ENCODE results near the gene USP46. TPM values are rescaled to one million over a fixed set of nuclear protein-coding genes. Genes with fewer than 3 reads are reported as not detected.

USP46 gene
- total RNA-seq, 6 donors from 2014 or later: 4.2 to 14.0 (median 8.2) TPM

DNA sequence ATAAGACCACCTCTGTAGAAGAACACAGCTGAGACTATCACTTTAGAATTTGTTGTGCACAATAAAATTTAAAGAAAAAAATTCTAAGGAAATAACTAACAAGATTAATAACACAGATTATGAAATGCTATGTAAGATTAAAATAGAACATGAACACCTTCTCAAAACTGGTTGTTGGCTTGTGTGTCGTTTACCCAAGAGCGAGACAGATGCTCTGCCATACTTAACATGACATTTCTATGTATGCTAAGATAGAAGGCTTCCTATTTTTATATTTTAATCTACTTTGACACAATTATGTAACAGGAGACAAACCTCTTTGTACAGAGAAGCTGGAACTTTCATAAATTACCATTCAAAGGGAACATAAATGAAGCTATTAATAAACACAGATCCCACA, 30.1 kb downstream of the USP46 start:
- no peak for ATAC-seq (ENCODE audit: low FRiP score in 2 of 2)
- H3K4me1 ChIP-seq: no peaks in the 10 kb centered on the region
- H3K9me3 ChIP-seq: no peaks in the 10 kb centered on the region
- no peak overlapping the region for H3K27ac ChIP-seq
- no peak for DNase-seq
- peaks cover 0 to 22% (median 0%) of the 10 kb centered on the region in 4 donors for H3K36me3 ChIP-seq
- 93 to 95% methylated on average over 2 of the region's 2 CpGs for WGBS, 2 donors
- H3K4me3 ChIP-seq: no peak overlapping the region
- no peaks in the 10 kb centered on the region for H3K27me3 ChIP-seq
- TF ChIP-seq POLR2AphosphoS5 (IDR thresholded peaks at IDR 0.05) (no peak), EP300 (IDR thresholded peaks at IDR 0.05) (no peak), POLR2A (IDR thresholded peaks at IDR 0.05) (no peak), CTCF (IDR thresholded peaks at IDR 0.05) (no peak)

DNA sequence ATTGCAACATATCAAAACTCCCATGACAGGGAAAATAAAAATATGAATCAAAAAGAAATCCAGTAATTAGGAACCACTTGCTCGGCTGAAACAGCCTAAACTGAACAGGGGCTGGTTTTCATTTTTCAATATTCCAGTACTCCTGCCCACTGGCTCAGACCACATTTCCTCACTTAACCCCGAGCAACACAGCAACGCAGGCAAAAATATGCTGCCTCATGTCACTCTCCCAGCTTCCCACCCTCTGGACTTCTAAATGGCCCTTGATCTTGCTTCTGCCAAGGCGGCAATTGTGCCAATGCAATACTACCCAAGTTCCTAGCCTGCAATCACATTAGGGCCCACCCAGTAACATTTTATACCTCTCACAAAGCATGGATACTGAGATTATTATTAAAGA, 30.6 kb downstream of the USP46 start:
- DNase-seq (no peak), ATAC-seq (ENCODE audit: low FRiP score in 2 of 2) (no peak)
- WGBS, 2 donors: 71 to 76% methylated on average over 4 of the region's 4 CpGs
- Histone ChIP-seq H3K36me3 (peaks cover 0 to 22% (median 0%) of the 10 kb centered on the region in 4 donors), H3K4me3 (no peak overlapping the region), H3K9me3 (no peaks in the 10 kb centered on the region), H3K27me3 (no peaks in the 10 kb centered on the region), H3K27ac (no peak overlapping the region), H3K4me1 (no peaks in the 10 kb centered on the region)
- TF ChIP-seq EP300 (IDR thresholded peaks at IDR 0.05) (no peak), POLR2AphosphoS5 (IDR thresholded peaks at IDR 0.05) (no peak), POLR2A (IDR thresholded peaks at IDR 0.05) (no peak), CTCF (IDR thresholded peaks at IDR 0.05) (no peak)

GRCh38 chr4:52627876-52628275, 31.2 kb downstream of the USP46 start:
- Histone ChIP-seq H3K9me3 (no peaks in the 10 kb centered on the region), H3K36me3 (peaks cover 0 to 22% (median 0%) of the 10 kb centered on the region in 4 donors), H3K4me1 (no peaks in the 10 kb centered on the region), H3K27ac (no peak overlapping the region), H3K27me3 (no peaks in the 10 kb centered on the region), H3K4me3 (no peak overlapping the region)
- DNase-seq (no peak), ATAC-seq (ENCODE audit: low FRiP score in 2 of 2) (peak in 1 of 2 donors; percentile 40)
- 81 to 83% methylated on average over 7 of the region's 7 CpGs for WGBS, 2 donors
- no peak for TF ChIP-seq EP300 (IDR thresholded peaks at IDR 0.05)
- TF ChIP-seq POLR2A (IDR thresholded peaks at IDR 0.05): no peak
- TF ChIP-seq CTCF (IDR thresholded peaks at IDR 0.05): no peak
- TF ChIP-seq POLR2AphosphoS5 (IDR thresholded peaks at IDR 0.05): no peak

GRCh38 chr4:52625216-52625615, 33.9 kb downstream of the USP46 start:
- no peaks in the 10 kb centered on the region for H3K4me1 ChIP-seq
- peaks cover 0 to 22% (median 0%) of the 10 kb centered on the region in 4 donors for H3K36me3 ChIP-seq
- ATAC-seq (ENCODE audit: low FRiP score in 2 of 2) (no peak), DNase-seq (no peak)
- TF ChIP-seq POLR2A (IDR thresholded peaks at IDR 0.05) (no peak), CTCF (IDR thresholded peaks at IDR 0.05) (no peak), POLR2AphosphoS5 (IDR thresholded peaks at IDR 0.05) (no peak), EP300 (IDR thresholded peaks at IDR 0.05) (no peak)
- no peaks in the 10 kb centered on the region for H3K9me3 ChIP-seq
- no peak overlapping the region for H3K4me3 ChIP-seq
- WGBS, 2 donors: 94 to 100% methylated on average over 1 of the region's 1 CpG
- no peaks in the 10 kb centered on the region for H3K27me3 ChIP-seq
- H3K27ac ChIP-seq: no peak overlapping the region

- no peak for DNase-seq
- H3K36me3 ChIP-seq: peaks cover 0 to 18% (median 0%) of the 10 kb centered on the region in 4 donors
- ATAC-seq (ENCODE audit: low FRiP score in 2 of 2): no peak
- no peaks in the 10 kb centered on the region for H3K4me1 ChIP-seq
- no peaks in the 10 kb centered on the region for H3K27me3 ChIP-seq
- TF ChIP-seq POLR2AphosphoS5 (IDR thresholded peaks at IDR 0.05): no peak
- no peak for TF ChIP-seq CTCF (IDR thresholded peaks at IDR 0.05)
- no peak for TF ChIP-seq EP300 (IDR thresholded peaks at IDR 0.05)
- TF ChIP-seq POLR2A (IDR thresholded peaks at IDR 0.05): no peak
- H3K4me3 ChIP-seq: no peak overlapping the region
- H3K27ac ChIP-seq: no peak overlapping the region
- no peaks in the 10 kb centered on the region for H3K9me3 ChIP-seq
- WGBS, 2 donors: 94 to 97% methylated on average over 3 of the region's 3 CpGs
These were observed 36.5 kb downstream of the USP46 start for GRCh38 chr4:52622564-52622963.
